ENCODE measurements around the gene SMIM28.

Gene SMIM28

GRCh38 chr6:138430361-138431145 is 52.8 kb downstream of the SMIM28 start:
- DNase-seq (ENCODE audit: low spot score) = no peak

GRCh38 chr6:138431256-138432062 is 53.8 kb downstream of the SMIM28 start:
- no peak for DNase-seq (ENCODE audit: low spot score)

DNA sequence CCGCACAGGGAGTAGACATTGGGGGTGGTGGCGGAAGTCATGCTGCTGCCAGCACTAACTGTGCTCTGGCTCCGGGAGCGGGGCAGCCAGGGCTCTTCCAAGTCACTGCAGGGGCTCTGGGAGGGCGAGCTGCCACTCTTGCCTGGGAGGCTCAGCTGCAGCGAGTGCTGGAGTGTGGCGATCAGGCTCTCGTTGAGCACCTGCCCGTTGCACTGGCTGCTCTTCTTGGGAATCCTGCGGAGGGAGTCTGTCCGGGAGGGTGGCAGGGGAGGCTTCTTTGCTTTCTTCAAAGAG is 54.3 kb downstream of the SMIM28 start:
- DNase-seq (ENCODE audit: low spot score) = no peak
